GM18507 (cell line): ENCODE data around the gene MOSPD3.
"Not testable (repeated sequence)": the region's sequence is repeated elsewhere in the genome, so short reads cannot be mapped to it uniquely, and the experiment has no call there.

ENCODE experiments used
- DNase-seq: peaks from one replicate; pipeline ENCODE4 v3.0.0; 2011; ENCODE audit warnings: low read depth; ENCODE audit not compliant: insufficient read length; ENCODE audit errors: extremely low spot score
- FAIRE-seq: peaks from 2 replicates; lab custom pipeline; 2011; peaks lifted over from hg19 to GRCh38; lab: Jason Lieb, UNC

Gene MOSPD3

GRCh38 chr7:100611983-100612729, at the start of gene MOSPD3:
Gene MOSPD3 (plus strand): TSS chr7:100612540. CDS start chr7:100612792, 252 bp downstream.
- DNase-seq, result peak; percentile 98
- FAIRE-seq, result peak; percentile 99

DNA sequence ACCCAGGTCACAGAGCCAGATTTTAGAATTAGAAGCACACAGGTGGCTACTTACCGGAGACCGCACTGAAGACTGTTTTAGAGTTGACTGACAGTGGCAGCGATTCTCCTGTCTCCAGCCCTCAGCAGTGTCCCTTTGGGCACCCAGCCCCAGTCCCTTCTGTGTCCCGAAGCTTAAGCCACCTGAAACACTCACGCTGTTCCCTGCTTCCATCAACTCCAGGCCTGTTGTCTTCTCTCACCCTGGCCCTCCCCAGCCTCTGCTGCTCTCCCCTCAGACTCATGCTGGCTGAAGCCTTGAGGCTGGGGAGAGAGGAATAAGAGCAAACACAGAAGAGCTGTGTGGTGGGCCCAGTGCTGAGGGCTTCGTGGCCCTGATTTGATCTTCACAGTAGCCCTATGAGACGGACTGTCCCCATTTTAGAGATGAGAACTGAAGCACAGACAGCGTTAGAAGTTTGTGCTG, 49.2 kb upstream of the MOSPD3 start:
- DNase-seq (no peak), FAIRE-seq (no peak)

DNA sequence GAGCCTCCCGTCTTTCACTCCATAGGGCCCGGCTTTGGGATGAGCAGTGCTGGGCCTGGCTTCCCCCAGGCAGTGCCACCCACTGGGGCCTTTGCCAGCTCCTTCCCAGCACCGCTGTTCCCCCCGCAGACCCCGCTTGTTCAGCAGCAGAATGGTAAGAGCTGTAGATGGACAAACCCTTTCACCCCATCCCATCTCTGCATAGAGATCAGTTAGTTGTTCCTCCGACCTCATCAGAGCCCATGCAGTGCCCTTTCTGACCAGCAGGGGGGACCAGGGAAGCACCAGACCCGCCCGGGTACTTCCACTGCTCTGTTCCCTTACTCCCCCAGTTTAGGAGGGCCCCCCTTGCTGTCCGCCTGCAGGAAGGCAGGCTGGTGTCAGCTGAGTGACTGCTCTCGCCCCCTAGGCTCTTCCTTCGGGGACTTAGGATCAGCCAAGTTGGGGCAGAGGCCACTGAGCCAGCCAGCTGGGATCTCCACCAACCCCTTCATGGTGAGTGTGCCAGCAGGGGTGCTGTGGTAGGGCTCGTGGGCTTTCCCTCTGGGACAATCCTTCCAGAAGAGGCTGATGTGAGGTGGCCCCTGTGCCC, 48.4 kb upstream of the MOSPD3 start:
- DNase-seq (no peak), FAIRE-seq (peak; percentile 84)

GRCh38 chr7:100564405-100564804, 47.9 kb upstream of the MOSPD3 start:
- not testable (repeated sequence) for FAIRE-seq, DNase-seq

DNA sequence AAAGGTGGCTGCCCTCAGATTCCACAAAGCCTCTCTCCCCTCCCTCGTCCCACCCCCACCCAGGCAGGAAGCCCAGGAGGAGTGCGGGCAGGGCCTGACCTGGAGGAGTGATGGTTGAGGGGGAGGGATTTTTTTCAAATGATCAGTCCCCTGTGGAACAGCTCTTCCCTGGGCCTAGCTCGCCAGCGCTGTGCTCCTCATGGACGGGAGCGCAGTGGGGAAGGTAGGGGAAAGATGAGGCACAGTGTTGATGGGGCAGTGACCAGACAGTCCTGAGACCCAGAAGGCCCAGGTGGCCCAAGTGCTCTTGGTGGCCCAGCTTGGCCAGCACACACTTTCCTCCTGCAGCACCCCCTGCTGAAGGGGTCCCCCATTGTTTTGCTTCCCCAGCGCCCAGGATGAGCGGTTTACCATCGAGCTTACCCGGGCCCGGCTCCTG, 47.2 kb upstream of the MOSPD3 start:
- FAIRE-seq (no peak), DNase-seq (no peak)

DNA sequence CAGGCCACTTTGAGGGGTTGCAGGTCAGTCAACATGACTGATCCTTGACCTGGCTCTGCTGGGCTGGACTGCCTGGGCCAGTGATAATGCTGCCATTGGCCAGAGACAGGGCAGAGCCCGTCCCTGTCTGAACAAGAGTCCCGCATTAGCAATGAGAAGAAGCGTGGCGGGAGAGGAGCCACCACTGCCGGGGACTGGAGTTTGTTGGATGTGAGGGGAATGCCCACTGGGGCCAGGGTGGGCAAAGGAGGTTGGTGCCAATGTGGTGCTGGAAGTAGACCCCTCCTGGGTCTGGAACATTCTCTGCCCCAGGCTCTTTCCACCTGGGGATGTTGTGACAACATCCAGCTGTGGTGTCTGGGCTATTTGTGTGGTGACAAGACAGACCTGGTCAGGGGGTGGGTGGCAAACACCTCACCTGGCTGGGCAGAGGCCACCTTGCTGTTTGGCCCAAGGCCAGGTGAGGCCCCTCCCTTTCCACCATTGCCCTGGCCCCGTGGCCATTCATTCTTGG, 46.3 kb upstream of the MOSPD3 start:
- no peak for FAIRE-seq
- DNase-seq, result no peak

DNA sequence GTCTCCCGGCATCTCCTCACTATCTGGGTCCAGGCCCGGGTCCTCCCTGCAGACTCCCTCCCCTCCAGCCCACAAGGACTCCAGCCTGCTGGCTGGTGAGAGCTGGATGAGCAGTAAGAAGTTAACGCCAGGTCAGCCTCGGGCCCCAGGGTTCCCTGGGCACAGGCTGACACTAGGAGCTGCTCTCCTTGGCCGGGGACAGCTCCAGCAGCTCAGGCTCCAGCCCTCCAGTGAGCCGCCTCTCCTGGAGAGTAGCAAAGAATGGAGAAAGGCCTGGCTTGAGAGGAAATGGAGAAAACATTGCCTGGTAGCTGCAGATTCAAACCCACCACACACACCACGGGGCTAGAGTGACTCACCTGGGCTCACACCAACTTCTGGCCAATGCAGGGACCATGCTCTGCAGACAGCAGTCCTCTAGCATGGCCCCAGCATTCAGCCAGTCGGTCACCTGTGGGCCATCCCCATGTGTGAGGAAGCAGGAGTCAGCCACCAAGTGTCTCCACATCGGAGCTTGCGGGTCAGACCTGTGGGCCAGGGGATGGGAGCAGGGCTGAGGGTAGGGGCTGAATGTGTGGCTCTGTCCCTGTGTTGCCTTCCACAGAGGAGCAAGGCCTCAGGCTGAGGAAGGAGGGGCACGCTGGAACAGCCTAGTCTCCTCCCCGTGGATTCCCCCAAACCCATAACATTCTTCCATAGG, 45.2 kb upstream of the MOSPD3 start:
- DNase-seq (no peak), FAIRE-seq (no peak)

DNA sequence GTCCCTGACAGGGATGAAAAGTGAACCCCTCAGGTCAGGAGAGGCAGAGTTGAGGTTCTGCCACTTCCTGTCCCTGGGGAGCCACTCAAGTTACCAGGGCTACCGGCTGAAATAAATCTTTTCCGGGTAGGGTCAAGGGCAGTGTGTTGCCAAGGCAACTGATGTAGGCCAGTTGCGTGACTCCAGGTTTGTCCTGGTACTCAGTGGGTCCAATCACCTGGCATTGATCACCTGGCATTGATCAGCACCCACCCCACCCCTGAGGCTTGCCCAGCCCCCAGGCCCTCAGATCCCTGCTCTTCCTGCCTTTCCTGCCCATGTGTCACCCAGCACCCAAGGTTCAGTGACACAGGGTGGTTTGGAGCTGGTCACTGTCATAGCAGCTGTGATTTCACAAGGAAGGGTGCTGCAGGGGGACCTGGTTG, 44.6 kb upstream of the MOSPD3 start:
- FAIRE-seq, result no peak
- no peak for DNase-seq

- DNase-seq (no peak), FAIRE-seq (peak; percentile 21)
Measured at GRCh38 chr7:100568176-100568895, 44.0 kb upstream of the MOSPD3 start.

DNA sequence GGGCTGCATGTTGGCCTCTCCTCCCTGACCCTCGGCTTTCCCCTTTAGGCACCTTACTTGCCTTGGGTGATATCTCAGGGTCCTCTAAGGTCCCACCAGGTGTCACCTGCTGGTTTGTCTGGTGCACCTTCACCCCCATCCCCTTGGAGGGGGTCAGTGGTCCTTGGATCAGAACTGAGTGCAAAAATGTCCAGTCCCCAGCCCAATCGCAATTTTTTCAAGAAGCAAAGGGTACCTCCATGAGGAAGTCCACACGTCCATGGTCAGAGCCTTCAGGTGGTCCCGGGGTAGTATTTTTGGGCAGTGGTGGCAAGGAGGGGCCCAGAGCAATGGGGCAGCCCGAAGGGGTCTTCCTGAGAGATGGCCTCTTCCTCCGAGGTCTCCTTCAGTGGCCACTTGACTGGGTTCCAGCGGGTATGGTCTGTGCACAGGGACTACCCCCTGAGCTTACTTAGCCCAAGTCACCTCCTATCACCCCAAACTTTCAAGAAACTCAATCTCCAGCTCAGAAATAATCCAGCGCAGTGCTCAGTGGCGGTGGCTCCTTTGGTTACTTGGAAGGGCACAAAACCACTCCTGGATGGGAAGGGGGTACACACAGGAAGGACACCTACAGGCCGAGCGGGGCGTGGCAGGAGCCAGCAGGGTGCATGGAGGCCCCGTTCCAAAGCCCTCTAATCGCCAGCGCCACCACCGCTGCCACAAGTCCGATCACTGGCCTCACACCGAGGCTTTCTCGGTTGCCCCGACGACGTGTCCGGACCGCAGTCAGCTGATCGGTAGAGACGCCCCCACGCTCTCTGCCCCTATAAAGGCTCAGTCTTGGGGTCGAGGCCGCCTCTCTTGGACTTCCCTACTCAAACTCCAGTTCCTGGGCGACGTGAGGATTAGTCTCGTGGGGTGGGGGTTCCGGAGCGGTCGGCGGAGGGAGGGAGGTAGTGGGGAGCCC, 43.2 kb upstream of the MOSPD3 start:
- peak; percentile 74 for FAIRE-seq
- no peak for DNase-seq

DNA sequence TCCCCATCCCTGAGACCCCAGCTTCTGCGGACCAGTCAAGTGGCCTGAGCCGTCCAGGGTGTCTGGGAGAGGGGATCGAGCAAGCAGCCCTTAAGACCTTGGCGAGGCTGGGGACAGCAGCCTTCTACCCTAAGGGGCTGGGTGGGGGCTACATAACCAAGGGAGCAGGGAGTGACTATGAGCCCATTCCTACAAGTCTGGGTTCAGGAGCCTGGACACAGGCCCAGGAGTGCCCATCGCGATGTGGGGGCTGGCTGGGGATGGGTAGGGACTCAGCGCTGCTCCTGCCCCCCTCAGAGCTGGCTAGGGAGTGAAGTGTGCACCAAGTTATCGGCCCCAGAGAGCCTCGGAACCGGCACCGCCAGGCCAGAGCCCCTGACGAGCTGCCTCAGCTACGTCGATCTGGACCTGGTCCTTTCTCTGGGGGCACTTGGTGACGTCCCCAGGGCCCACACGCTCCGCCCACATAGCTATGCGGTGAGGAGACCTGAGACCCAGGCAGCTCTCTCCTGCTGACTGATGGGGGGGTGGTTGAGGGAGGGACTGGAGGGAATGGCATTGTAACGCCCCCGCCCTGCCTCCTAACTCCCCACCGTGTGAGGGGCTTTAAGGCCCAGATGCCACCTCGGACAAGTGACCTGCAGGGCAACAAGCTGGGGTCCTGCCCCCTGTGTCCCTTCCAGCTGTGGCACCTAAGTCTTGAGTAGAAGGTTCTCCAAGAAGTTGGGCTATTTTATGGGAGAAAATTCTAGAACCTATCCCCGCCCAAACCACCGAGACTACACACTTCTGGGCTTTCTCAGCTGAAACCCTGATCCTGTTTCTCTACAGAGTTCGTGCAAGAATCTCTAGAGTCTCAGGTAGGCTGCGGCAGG, 41.1 kb upstream of the MOSPD3 start:
- FAIRE-seq (no peak), DNase-seq (no peak)

DNA sequence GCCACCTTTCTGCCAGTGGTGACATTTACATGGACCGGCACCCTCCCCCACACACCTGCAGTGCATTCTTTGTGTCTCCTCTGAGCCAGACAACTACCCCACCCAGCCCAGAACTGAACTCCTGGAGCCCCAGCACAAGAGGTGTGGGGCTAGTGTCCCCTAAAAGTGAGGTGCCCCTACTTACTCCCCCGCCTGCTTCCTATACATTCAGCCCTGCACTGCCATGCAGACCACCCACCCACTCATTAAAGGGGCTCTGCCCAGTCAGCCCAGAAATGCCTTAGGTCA, 40.6 kb upstream of the MOSPD3 start:
- FAIRE-seq, result no peak

GRCh38 chr7:100572281-100572948, 39.9 kb upstream of the MOSPD3 start:
- DNase-seq (no peak), FAIRE-seq (no peak)

More for the DNA sequence above, 40.6 kb upstream of the MOSPD3 start:
- DNase-seq, result no peak

GRCh38 chr7:100572949-100573675, 39.2 kb upstream of the MOSPD3 start:
- DNase-seq, result no peak
- no peak for FAIRE-seq

- DNase-seq, result no peak
- FAIRE-seq, result no peak
Measured at GRCh38 chr7:100573691-100574361, 38.5 kb upstream of the MOSPD3 start, which contains the start of gene SAP25. Gene SAP25 (minus strand): TSS chr7:100573900. CDS start chr7:100573742, 158 bp downstream.
